Measurements from ENCODE around the gene ZNF772.

GRCh38 chr19:57441979-57442752 is 35.2 kb downstream of the ZNF772 start:
- no peak for TF ChIP-seq CTCF (IDR thresholded peaks at IDR 0.05; ENCODE audit: low read length)
- no peak for TF ChIP-seq EZH2phosphoT487 (IDR thresholded peaks at IDR 0.05; ENCODE audit: low read length)
- no peak for TF ChIP-seq EZH2 (optimal IDR thresholded peaks at IDR 0.05; ENCODE audit: low read depth, low read length)

Data from MM.1S (cell line).